Gastroesophageal sphincter (tissue), 4 donors: ENCODE data around the gene KRTAP2-2. TPM values are rescaled to one million over a fixed set of nuclear protein-coding genes. Genes with fewer than 3 reads are reported as not detected.
"Not testable (repeated sequence)": the region's sequence is repeated elsewhere in the genome, so short reads cannot be mapped to it uniquely, and the experiment has no call there.

Experiments used
- ATAC-seq: fragments of 150-250 bp; one replicate; pipeline ENCODE4 v1.9.1; 2016; ENCODE audit warnings: mild to moderate bottlenecking, moderate library complexity
- H3K27ac ChIP-seq, 4 donors: fragments of 200-600 bp; sonication (generic) in 3 of 4; 1 replicate in 3 of 4; 2 replicates in 1 of 4; pipeline ENCODE4 v1.5.1; 2016 to 2019
- H3K27me3 ChIP-seq: fragments of 200-600 bp; sonication (generic); one replicate; pipeline ENCODE4 v1.5.1; 2019
- H3K36me3 ChIP-seq, 2 donors: fragments of 200-600 bp; sonication (generic); one replicate each; pipeline ENCODE4 v1.5.1; 2019; ENCODE audit warnings: control low read depth in 1 of 2
- H3K4me1 ChIP-seq, 3 donors: fragments of 200-600 bp; sonication (generic); 1 replicate in 2 of 3; 2 replicates in 1 of 3; pipeline ENCODE4 v1.5.1; 2016 to 2019; ENCODE audit warnings: control low read depth in 2 of 3
- H3K4me3 ChIP-seq, 2 donors: fragments of 200-600 bp; sonication (generic); one replicate each; pipeline ENCODE4 v1.5.1; 2019; ENCODE audit warnings: mild to moderate bottlenecking in 1 of 2, moderate library complexity in 1 of 2
- H3K9me3 ChIP-seq, 3 donors: fragments of 200-600 bp; sonication (generic); one replicate each; pipeline ENCODE4 v1.5.1; 2017 to 2019; ENCODE audit warnings: control low read depth in 2 of 3
- CTCF ChIP-seq, 4 experiments: fragments of 200-600 bp in 2 of 4; fragments of 450-650 bp in 2 of 4; sonication (generic) in 1 of 4; IDR thresholded peaks; one replicate each; pipeline ENCODE4 v1.5.1; 2017 to 2019; ENCODE audit warnings: antibody characterized with exemption in 4 of 4, mild to moderate bottlenecking in 2 of 4, moderate library complexity in 2 of 4
- EP300 ChIP-seq: sonication (generic); formaldehyde crosslinking; IDR thresholded peaks from one replicate; pipeline ENCODE4 v1.6.1; 2017; ENCODE audit warnings: antibody characterized with exemption, mild to moderate bottlenecking
- POLR2A ChIP-seq, 2 donors: fragments of 450-650 bp; IDR thresholded peaks; one replicate each; pipeline ENCODE4 v1.6.1; 2017; ENCODE audit warnings: antibody characterized with exemption in 2 of 2, mild to moderate bottlenecking in 2 of 2, moderate library complexity in 1 of 2
- POLR2AphosphoS5 ChIP-seq: sonication (generic); formaldehyde crosslinking; IDR thresholded peaks from one replicate; pipeline ENCODE4 v1.6.1; 2017; ENCODE audit warnings: antibody characterized with exemption
- WGBS, 2 donors: methylation state at CpG; one replicate each; pipeline ENCODE4 v1.1.5; 2018; ENCODE audit warnings: low coverage in 1 of 2; 5-methylcytosine and 5-hydroxymethylcytosine counted together
- total RNA-seq, 4 donors: library from RNA; depleted of rRNA; stranded (reverse); fragments of >200 nt; gene quantifications; one replicate each; pipeline ENCODE4 v1.1.0, GENCODE V29; 2016

The KRTAP2-2 gene
- total RNA-seq, 4 donors from 2014 or later: not detected

GRCh38 chr17:41060052-41060604 lies 5.1 kb upstream of the KRTAP2-2 start, which contains the start of gene KRTAP2-3:
Gene KRTAP2-3 (minus strand): TSS chr17:41060114. CDS start chr17:41060050, 64 bp downstream.
- no peaks in the 10 kb centered on the region for H3K4me1 ChIP-seq
- H3K9me3 ChIP-seq: peaks cover 0 to 7% (median 0%) of the 10 kb centered on the region in 3 donors
- no peak for TF ChIP-seq POLR2A (IDR thresholded peaks at IDR 0.05)
- no peak for TF ChIP-seq POLR2AphosphoS5
- no peak for TF ChIP-seq CTCF (IDR thresholded peaks at IDR 0.05)
- TF ChIP-seq EP300: no peak
- WGBS, 2 donors: 49 to 74% methylated on average over 4 to 5 of the region's 6 CpGs
- no peak within 1 kb of the TSS for H3K27ac ChIP-seq
- H3K27me3 ChIP-seq: peaks cover 34% of the 10 kb centered on the region
- no peak within 1 kb of the TSS for H3K4me3 ChIP-seq
- no peak for ATAC-seq
- H3K36me3 ChIP-seq: no peaks in the 10 kb centered on the region

- H3K27ac ChIP-seq, H3K4me1 ChIP-seq, H3K36me3 ChIP-seq, ATAC-seq, H3K9me3 ChIP-seq, H3K4me3 ChIP-seq: not testable (repeated sequence)
- H3K27me3 ChIP-seq: peaks cover 34% of the 10 kb centered on the region
- 22 to 37% methylated on average over 3 of the region's 31 CpGs for WGBS, 2 donors
These were observed 4.4 kb upstream of the KRTAP2-2 start for GRCh38 chr17:41059276-41060051.

GRCh38 chr17:41058741-41059140 lies 3.7 kb upstream of the KRTAP2-2 start:
- no peak overlapping the region for H3K4me3 ChIP-seq
- H3K4me1 ChIP-seq: no peaks in the 10 kb centered on the region
- 80 to 89% methylated on average over 4 of the region's 5 CpGs for WGBS, 2 donors
- no peaks in the 10 kb centered on the region for H3K36me3 ChIP-seq
- no peak for ATAC-seq
- peaks cover 30% of the 10 kb centered on the region for H3K27me3 ChIP-seq
- no peak overlapping the region for H3K27ac ChIP-seq
- H3K9me3 ChIP-seq: peaks cover 0 to 7% (median 0%) of the 10 kb centered on the region in 3 donors
- TF ChIP-seq POLR2AphosphoS5 (no peak), EP300 (no peak)

- Histone ChIP-seq H3K4me3 (no peak overlapping the region), H3K9me3 (peaks cover 0 to 11% (median 0%) of the 10 kb centered on the region in 3 donors), H3K27me3 (peaks cover 30% of the 10 kb centered on the region), H3K27ac (no peak overlapping the region), H3K36me3 (no peaks in the 10 kb centered on the region), H3K4me1 (no peaks in the 10 kb centered on the region)
- 86 to 100% methylated on average over 1 of the region's 1 CpG for WGBS, 2 donors
- ATAC-seq: no peak
- TF ChIP-seq POLR2AphosphoS5: no peak
- no peak for TF ChIP-seq EP300
- TF ChIP-seq POLR2A (IDR thresholded peaks at IDR 0.05): no peak
- no peak for TF ChIP-seq CTCF (IDR thresholded peaks at IDR 0.05)
These were observed 2.5 kb upstream of the KRTAP2-2 start for GRCh38 chr17:41057547-41057946.

- 40% methylated on average over 1 of the region's 9 CpGs; no CpG with 5 or more reads in 1 of the 2 donors for WGBS, 2 donors
- H3K4me1 ChIP-seq, H3K4me3 ChIP-seq, ATAC-seq, H3K27ac ChIP-seq, H3K36me3 ChIP-seq: not testable (repeated sequence)
- Histone ChIP-seq H3K27me3 (peaks cover 31% of the 10 kb centered on the region), H3K9me3 (peaks cover 0 to 11% (median 0%) of the 10 kb centered on the region in 3 donors)
These were observed 474 bp downstream of the KRTAP2-2 start for GRCh38 chr17:41054556-41054955.

GRCh38 chr17:41054025-41054424 lies 1.0 kb downstream of the KRTAP2-2 start:
- Histone ChIP-seq H3K4me3 (no peak overlapping the region), H3K27me3 (peaks cover 27% of the 10 kb centered on the region), H3K36me3 (no peaks in the 10 kb centered on the region), H3K9me3 (peaks cover 0 to 11% (median 0%) of the 10 kb centered on the region in 3 donors), H3K27ac (no peak overlapping the region), H3K4me1 (no peaks in the 10 kb centered on the region)
- no peak for TF ChIP-seq EP300
- no peak for TF ChIP-seq CTCF (IDR thresholded peaks at IDR 0.05)
- TF ChIP-seq POLR2AphosphoS5: no peak
- no peak for TF ChIP-seq POLR2A (IDR thresholded peaks at IDR 0.05)
- ATAC-seq: no peak
- 90 to 94% methylated on average over 4 of the region's 4 CpGs for WGBS, 2 donors
